ENCODE measurements around the gene GPR107. TPM values are rescaled to one million over a fixed set of nuclear protein-coding genes. Genes with fewer than 3 reads are reported as not detected.
"Not testable (repeated sequence)": the region's sequence is repeated elsewhere in the genome, so short reads cannot be mapped to it uniquely, and the experiment has no call there.

Gene GPR107
- total and polyA plus RNA-seq, 12 donors: 8.9 to 45.9 (median 30.8) TPM

GRCh38 chr9:130018265-130018664 lies 35.4 kb upstream of the GPR107 start:
- intact Hi-C loops (cut with DNase I): no loop called here
- Histone ChIP-seq H3K9me3 (replicated peaks in 1 of 3) (no peaks in the 10 kb centered on the region), H3K27ac (no peak overlapping the region), H3K4me3 (no peak overlapping the region), H3K4me1 (replicated peaks in 1 of 2) (peaks cover 0 to 14% of the 10 kb centered on the region in 2 donors), H3K27me3 (no peaks in the 10 kb centered on the region), H3K36me3 (replicated peaks in 1 of 2) (no peaks in the 10 kb centered on the region)
- WGBS, 4 donors: 87 to 98% (median 90%) methylated on average over 4 of the region's 4 CpGs
- no peak for DNase-seq
- TF ChIP-seq POLR2A (IDR thresholded peaks at IDR 0.05) (no peak), CTCF (IDR thresholded peaks at IDR 0.05) (no peak)

- WGBS, 4 donors: 61 to 66% (median 64%) methylated on average over 7 of the region's 7 CpGs
- H3K27ac ChIP-seq: no peak overlapping the region
- no peak for TF ChIP-seq CTCF (IDR thresholded peaks at IDR 0.05)
- no peak for TF ChIP-seq POLR2A (IDR thresholded peaks at IDR 0.05)
- no peak overlapping the region for H3K4me3 ChIP-seq
- H3K36me3 ChIP-seq (replicated peaks in 1 of 2): no peaks in the 10 kb centered on the region
- intact Hi-C loops (cut with DNase I): no loop called here
- DNase-seq: no peak
- no peaks in the 10 kb centered on the region for H3K9me3 ChIP-seq (replicated peaks in 1 of 3)
- peaks cover 0 to 24% of the 10 kb centered on the region in 2 donors for H3K4me1 ChIP-seq (replicated peaks in 1 of 2)
- no peaks in the 10 kb centered on the region for H3K27me3 ChIP-seq
Observed at GRCh38 chr9:130020618-130021017, 33.1 kb upstream of the GPR107 start.

- H3K4me3 ChIP-seq: no peak overlapping the region
- TF ChIP-seq CTCF (IDR thresholded peaks at IDR 0.05) (no peak), POLR2A (IDR thresholded peaks at IDR 0.05) (no peak)
- no peaks in the 10 kb centered on the region for H3K9me3 ChIP-seq (replicated peaks in 1 of 3)
- 69 to 79% (median 73%) methylated on average over 2 of the region's 2 CpGs for WGBS, 4 donors
- no peak for DNase-seq
- H3K27me3 ChIP-seq: no peaks in the 10 kb centered on the region
- H3K36me3 ChIP-seq (replicated peaks in 1 of 2): no peaks in the 10 kb centered on the region
- intact Hi-C loops (cut with DNase I): no loop called here
- H3K27ac ChIP-seq: no peak overlapping the region
- H3K4me1 ChIP-seq (replicated peaks in 1 of 2): peaks cover 0 to 24% of the 10 kb centered on the region in 2 donors
Observed at GRCh38 chr9:130021123-130021522, 32.6 kb upstream of the GPR107 start.

- DNase-seq: peak in 1 of 7 donors; percentile 15
- H3K27me3 ChIP-seq; intact Hi-C loops (cut with DNase I); H3K9me3 ChIP-seq (replicated peaks in 1 of 3); H3K27ac ChIP-seq; H3K4me3 ChIP-seq; H3K36me3 ChIP-seq (replicated peaks in 1 of 2): not testable (repeated sequence)
- WGBS, 4 donors: 97 to 100% (median 99%) methylated on average over 3 of the region's 3 CpGs
- peaks cover 0 to 24% of the 10 kb centered on the region in 2 donors for H3K4me1 ChIP-seq (replicated peaks in 1 of 2)
Observed at GRCh38 chr9:130021842-130022241, 31.9 kb upstream of the GPR107 start.

- no peak overlapping the region for H3K4me3 ChIP-seq
- DNase-seq: peak in 1 of 7 donors; percentile 25
- peaks cover 0 to 24% of the 10 kb centered on the region in 2 donors for H3K4me1 ChIP-seq (replicated peaks in 1 of 2)
- intact Hi-C loops (cut with DNase I): no loop called here
- no peaks in the 10 kb centered on the region for H3K27me3 ChIP-seq
- H3K36me3 ChIP-seq (replicated peaks in 1 of 2): no peaks in the 10 kb centered on the region
- H3K9me3 ChIP-seq (replicated peaks in 1 of 3): no peaks in the 10 kb centered on the region
- TF ChIP-seq CTCF (IDR thresholded peaks at IDR 0.05): no peak
- no peak overlapping the region for H3K27ac ChIP-seq
- WGBS, 4 donors: 79 to 85% (median 83%) methylated on average over 8 of the region's 8 CpGs
Observed at GRCh38 chr9:130022566-130023143, 31.1 kb upstream of the GPR107 start.
